ENCODE measurements around the gene SEMA3E. TPM values are rescaled to one million over a fixed set of nuclear protein-coding genes. Genes with fewer than 3 reads are reported as not detected.
"Not testable (repeated sequence)": the region's sequence is repeated elsewhere in the genome, so short reads cannot be mapped to it uniquely, and the experiment has no call there.

SEMA3E gene
- total and polyA plus RNA-seq, 4 experiments from 2014 or later: not detected

- H3K9me3 Mint-ChIP-seq: peaks cover 0 to 9% (median 5%) of the 10 kb centered on the region in 8 donors
Observed at GRCh38 chr7:83449781-83450180, 199.2 kb downstream of the SEMA3E start.

GRCh38 chr7:83447681-83448080 is 201.3 kb downstream of the SEMA3E start:
- no peaks in the 10 kb centered on the region for H3K4me1 Mint-ChIP-seq
- no peaks in the 10 kb centered on the region for H3K36me3 Mint-ChIP-seq
- no peak overlapping the region for H3K4me3 ChIP-seq (ENCODE audit: low read length in 2 of 2)
- no peak overlapping the region for H3K27ac ChIP-seq (ENCODE audit: low read depth, low read length)
- H3K4me3 Mint-ChIP-seq: no peak overlapping the region
- H3K27ac Mint-ChIP-seq: no peak overlapping the region
- H3K27me3 ChIP-seq (ENCODE audit: insufficient read depth, low read length): no peaks in the 10 kb centered on the region
- no peak for DNase-seq
- H3K36me3 ChIP-seq (ENCODE audit: insufficient read depth, low read length): no peaks in the 10 kb centered on the region
- ChIA-PET POLR2A (ENCODE audit: partially characterized antibody) (no interaction called here), CTCF (ENCODE audit: partially characterized antibody) (no interaction called here)
- no peaks in the 10 kb centered on the region for H3K4me1 ChIP-seq (ENCODE audit: insufficient read depth, low read length)
- no peaks in the 10 kb centered on the region for H3K27me3 Mint-ChIP-seq
- H3K9me3 Mint-ChIP-seq: peaks cover 0 to 16% (median 6%) of the 10 kb centered on the region in 8 donors
- intact Hi-C loops (cut with micrococcal nuclease): no loop called here
- no peaks in the 10 kb centered on the region for H3K9me3 ChIP-seq (ENCODE audit: control insufficient read depth in 1 of 2, low read length in 2 of 2)

More at GRCh38 chr7:83449781-83450180, 199.2 kb downstream of the SEMA3E start:
- no peak overlapping the region for H3K4me3 ChIP-seq (ENCODE audit: low read length in 2 of 2)
- H3K27me3 Mint-ChIP-seq: no peaks in the 10 kb centered on the region
- H3K27ac ChIP-seq (ENCODE audit: low read depth, low read length): no peak overlapping the region
- no peaks in the 10 kb centered on the region for H3K4me1 Mint-ChIP-seq
- CTCF ChIA-PET (ENCODE audit: partially characterized antibody): no interaction called here
- POLR2A ChIA-PET (ENCODE audit: partially characterized antibody): no interaction called here
- H3K27ac Mint-ChIP-seq: no peak overlapping the region
- no peaks in the 10 kb centered on the region for H3K9me3 ChIP-seq (ENCODE audit: control insufficient read depth in 1 of 2, low read length in 2 of 2)
- intact Hi-C loops (cut with micrococcal nuclease): no loop called here
- no peak for DNase-seq
- H3K27me3 ChIP-seq (ENCODE audit: insufficient read depth, low read length): no peaks in the 10 kb centered on the region
- H3K36me3 Mint-ChIP-seq: no peaks in the 10 kb centered on the region
- H3K36me3 ChIP-seq (ENCODE audit: insufficient read depth, low read length): no peaks in the 10 kb centered on the region
- no peak overlapping the region for H3K4me3 Mint-ChIP-seq
- H3K4me1 ChIP-seq (ENCODE audit: insufficient read depth, low read length): no peaks in the 10 kb centered on the region

- intact Hi-C loops (cut with micrococcal nuclease): no loop called here
- ChIA-PET CTCF (ENCODE audit: partially characterized antibody) (no interaction called here), POLR2A (ENCODE audit: partially characterized antibody) (no interaction called here)
- Mint-ChIP-seq H3K27ac (no peak overlapping the region), H3K9me3 (peaks cover 0 to 16% (median 6%) of the 10 kb centered on the region in 8 donors), H3K4me1 (no peaks in the 10 kb centered on the region), H3K4me3 (no peak overlapping the region), H3K36me3 (no peaks in the 10 kb centered on the region), H3K27me3 (no peaks in the 10 kb centered on the region)
- no peak for DNase-seq
- Histone ChIP-seq H3K4me1 (ENCODE audit: insufficient read depth, low read length) (no peaks in the 10 kb centered on the region), H3K4me3 (ENCODE audit: low read length in 2 of 2) (no peak overlapping the region), H3K9me3 (ENCODE audit: control insufficient read depth in 1 of 2, low read length in 2 of 2) (no peaks in the 10 kb centered on the region), H3K27ac (ENCODE audit: low read depth, low read length) (no peak overlapping the region), H3K27me3 (ENCODE audit: insufficient read depth, low read length) (no peaks in the 10 kb centered on the region), H3K36me3 (ENCODE audit: insufficient read depth, low read length) (no peaks in the 10 kb centered on the region)
Observed at GRCh38 chr7:83446102-83446669, 202.8 kb downstream of the SEMA3E start.

GRCh38 chr7:83442911-83443310 is 206.0 kb downstream of the SEMA3E start:
- Histone ChIP-seq H3K27ac (ENCODE audit: low read depth, low read length) (no peak overlapping the region), H3K27me3 (ENCODE audit: insufficient read depth, low read length) (no peaks in the 10 kb centered on the region), H3K4me3 (ENCODE audit: low read length in 2 of 2) (no peak overlapping the region), H3K9me3 (ENCODE audit: control insufficient read depth in 1 of 2, low read length in 2 of 2) (no peaks in the 10 kb centered on the region), H3K36me3 (ENCODE audit: insufficient read depth, low read length) (no peaks in the 10 kb centered on the region), H3K4me1 (ENCODE audit: insufficient read depth, low read length) (no peaks in the 10 kb centered on the region)
- Mint-ChIP-seq H3K27me3 (no peaks in the 10 kb centered on the region), H3K27ac (peak overlapping the region in 1 of 7 donors; percentile 49), H3K9me3 (peaks cover 0 to 8% (median 5%) of the 10 kb centered on the region in 8 donors), H3K4me3 (no peak overlapping the region), H3K36me3 (no peaks in the 10 kb centered on the region), H3K4me1 (no peaks in the 10 kb centered on the region)
- CTCF ChIA-PET (ENCODE audit: partially characterized antibody): no interaction called here
- DNase-seq: no peak
- intact Hi-C loops (cut with micrococcal nuclease): no loop called here
- POLR2A ChIA-PET (ENCODE audit: partially characterized antibody): no interaction called here

GRCh38 chr7:83439026-83439425 is 209.9 kb downstream of the SEMA3E start:
- Histone ChIP-seq H3K27ac (ENCODE audit: low read depth, low read length) (no peak overlapping the region), H3K36me3 (ENCODE audit: insufficient read depth, low read length) (no peaks in the 10 kb centered on the region), H3K4me1 (ENCODE audit: insufficient read depth, low read length) (no peaks in the 10 kb centered on the region), H3K9me3 (ENCODE audit: control insufficient read depth in 1 of 2, low read length in 2 of 2) (no peaks in the 10 kb centered on the region), H3K27me3 (ENCODE audit: insufficient read depth, low read length) (no peaks in the 10 kb centered on the region), H3K4me3 (ENCODE audit: low read length in 2 of 2) (no peak overlapping the region)
- Mint-ChIP-seq H3K9me3 (peaks cover 0 to 6% (median 4%) of the 10 kb centered on the region in 8 donors), H3K36me3 (no peaks in the 10 kb centered on the region), H3K4me3 (no peak overlapping the region), H3K27ac (no peak overlapping the region), H3K27me3 (no peaks in the 10 kb centered on the region), H3K4me1 (no peaks in the 10 kb centered on the region)
- ChIA-PET CTCF (ENCODE audit: partially characterized antibody) (no interaction called here), POLR2A (ENCODE audit: partially characterized antibody) (no interaction called here)
- no peak for DNase-seq
- intact Hi-C loops (cut with micrococcal nuclease): no loop called here

GRCh38 chr7:83430289-83430688 is 218.7 kb downstream of the SEMA3E start:
- not testable (repeated sequence) for H3K27me3 Mint-ChIP-seq

GRCh38 chr7:83429493-83429892 is 219.4 kb downstream of the SEMA3E start:
- no peak overlapping the region for H3K27ac Mint-ChIP-seq
- no peak overlapping the region for H3K4me3 Mint-ChIP-seq
- no peaks in the 10 kb centered on the region for H3K4me1 Mint-ChIP-seq
- POLR2A ChIA-PET (ENCODE audit: partially characterized antibody): no interaction called here
- DNase-seq: no peak
- no peak overlapping the region for H3K27ac ChIP-seq (ENCODE audit: low read depth, low read length)
- H3K36me3 Mint-ChIP-seq: no peaks in the 10 kb centered on the region
- H3K9me3 Mint-ChIP-seq: peaks cover 0 to 17% (median 3%) of the 10 kb centered on the region in 8 donors
- no peaks in the 10 kb centered on the region for H3K4me1 ChIP-seq (ENCODE audit: insufficient read depth, low read length)
- H3K36me3 ChIP-seq (ENCODE audit: insufficient read depth, low read length): no peaks in the 10 kb centered on the region
- H3K4me3 ChIP-seq (ENCODE audit: low read length in 2 of 2): no peak overlapping the region
- intact Hi-C loops (cut with micrococcal nuclease): no loop called here
- CTCF ChIA-PET (ENCODE audit: partially characterized antibody): no interaction called here
- no peaks in the 10 kb centered on the region for H3K9me3 ChIP-seq (ENCODE audit: control insufficient read depth in 1 of 2, low read length in 2 of 2)
- no peaks in the 10 kb centered on the region for H3K27me3 Mint-ChIP-seq
- no peaks in the 10 kb centered on the region for H3K27me3 ChIP-seq (ENCODE audit: insufficient read depth, low read length)

More at GRCh38 chr7:83430289-83430688, 218.7 kb downstream of the SEMA3E start:
- H3K9me3 ChIP-seq (ENCODE audit: control insufficient read depth in 1 of 2, low read length in 2 of 2); H3K4me1 Mint-ChIP-seq; POLR2A ChIA-PET (ENCODE audit: partially characterized antibody); CTCF ChIA-PET (ENCODE audit: partially characterized antibody); H3K27ac Mint-ChIP-seq; intact Hi-C loops (cut with micrococcal nuclease); H3K4me3 ChIP-seq (ENCODE audit: low read length in 2 of 2); H3K27ac ChIP-seq (ENCODE audit: low read depth, low read length); H3K4me1 ChIP-seq (ENCODE audit: insufficient read depth, low read length); H3K4me3 Mint-ChIP-seq; H3K36me3 Mint-ChIP-seq; H3K36me3 ChIP-seq (ENCODE audit: insufficient read depth, low read length); H3K27me3 ChIP-seq (ENCODE audit: insufficient read depth, low read length); DNase-seq: not testable (repeated sequence)
- peaks cover 0 to 12% (median 3%) of the 10 kb centered on the region in 8 donors for H3K9me3 Mint-ChIP-seq

- no peak for DNase-seq
- no peak overlapping the region for H3K27ac Mint-ChIP-seq
- H3K4me3 ChIP-seq (ENCODE audit: low read length in 2 of 2): no peak overlapping the region
- CTCF ChIA-PET (ENCODE audit: partially characterized antibody): no interaction called here
- H3K9me3 Mint-ChIP-seq: peaks cover 0 to 17% (median 3%) of the 10 kb centered on the region in 8 donors
- no peaks in the 10 kb centered on the region for H3K9me3 ChIP-seq (ENCODE audit: control insufficient read depth in 1 of 2, low read length in 2 of 2)
- intact Hi-C loops (cut with micrococcal nuclease): no loop called here
- no peaks in the 10 kb centered on the region for H3K27me3 ChIP-seq (ENCODE audit: insufficient read depth, low read length)
- POLR2A ChIA-PET (ENCODE audit: partially characterized antibody): no interaction called here
- no peak overlapping the region for H3K4me3 Mint-ChIP-seq
- H3K27ac ChIP-seq (ENCODE audit: low read depth, low read length): no peak overlapping the region
- no peaks in the 10 kb centered on the region for H3K4me1 Mint-ChIP-seq
- H3K4me1 ChIP-seq (ENCODE audit: insufficient read depth, low read length): no peaks in the 10 kb centered on the region
- no peaks in the 10 kb centered on the region for H3K36me3 Mint-ChIP-seq
- no peaks in the 10 kb centered on the region for H3K27me3 Mint-ChIP-seq
- H3K36me3 ChIP-seq (ENCODE audit: insufficient read depth, low read length): no peaks in the 10 kb centered on the region
Observed at GRCh38 chr7:83427884-83428283, 221.1 kb downstream of the SEMA3E start.
